ENCODE data around the gene TMEM169.
A peak's percentile ranks its signal among the peaks of the same experiment; 100 is the strongest.
"Not testable (repeated sequence)": the region's sequence is repeated elsewhere in the genome, so short reads cannot be mapped to it uniquely, and the experiment has no call there.

Gene TMEM169

DNA sequence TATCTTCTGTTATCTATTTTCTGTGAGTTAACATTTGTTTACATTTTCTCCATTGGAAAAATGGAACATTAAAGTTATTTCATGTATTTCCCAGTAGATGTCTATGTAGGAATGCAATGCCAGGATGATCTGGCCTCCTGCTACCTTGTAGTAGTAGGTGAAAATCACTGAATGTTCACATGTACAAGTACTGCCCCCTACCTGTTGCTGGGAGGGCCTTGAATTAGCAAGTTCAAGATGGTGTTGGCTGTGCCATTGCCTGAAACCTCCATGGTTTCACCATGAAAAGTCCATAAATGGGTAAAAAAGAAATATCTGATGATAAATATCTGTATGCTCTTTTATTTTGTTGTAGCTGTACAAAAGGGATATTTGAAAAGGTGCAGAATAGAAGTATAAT, 58.2 kb downstream of the TMEM169 start:
- peak; percentile 9 for DNase-seq

DNA sequence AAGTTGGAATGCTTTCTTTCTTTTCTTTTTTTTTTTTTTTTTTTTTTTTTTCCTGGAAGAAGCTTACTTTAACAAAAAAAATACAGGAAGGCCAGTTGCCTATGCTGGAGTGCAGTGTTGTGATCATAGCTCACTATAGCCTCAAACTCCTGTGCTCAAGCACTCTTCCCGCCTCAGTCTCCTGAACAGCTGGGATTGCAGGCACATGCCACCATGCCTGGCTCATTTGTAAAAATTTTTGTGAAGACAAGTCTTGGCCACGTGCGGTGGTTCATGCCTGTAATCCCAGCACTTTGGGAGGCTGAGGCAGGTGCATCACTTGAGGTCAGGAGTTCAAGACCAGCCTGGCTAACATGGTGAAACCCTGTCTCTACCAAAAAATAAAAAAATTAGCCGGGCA, 59.8 kb downstream of the TMEM169 start:
- DNase-seq: not testable (repeated sequence)

DNA sequence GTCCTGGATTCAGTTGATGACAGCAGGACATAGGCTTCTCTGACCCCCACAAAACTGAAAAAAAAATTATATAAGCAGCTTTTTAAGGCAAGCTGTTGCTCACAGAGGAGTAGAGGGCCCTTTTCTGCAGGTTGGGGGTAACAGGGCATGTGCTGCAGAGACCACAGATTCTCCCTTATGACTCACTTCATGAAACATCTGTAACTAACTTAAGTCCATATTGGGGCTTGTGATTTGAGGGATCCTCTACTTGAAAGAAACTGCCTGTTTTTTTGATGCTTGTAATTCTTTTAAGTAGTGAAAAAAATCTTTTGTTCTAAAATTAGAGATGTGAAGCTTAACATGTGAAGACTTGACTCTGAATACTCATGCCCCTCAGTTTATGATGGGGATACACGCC, 60.8 kb downstream of the TMEM169 start:
- DNase-seq: no peak

DNA sequence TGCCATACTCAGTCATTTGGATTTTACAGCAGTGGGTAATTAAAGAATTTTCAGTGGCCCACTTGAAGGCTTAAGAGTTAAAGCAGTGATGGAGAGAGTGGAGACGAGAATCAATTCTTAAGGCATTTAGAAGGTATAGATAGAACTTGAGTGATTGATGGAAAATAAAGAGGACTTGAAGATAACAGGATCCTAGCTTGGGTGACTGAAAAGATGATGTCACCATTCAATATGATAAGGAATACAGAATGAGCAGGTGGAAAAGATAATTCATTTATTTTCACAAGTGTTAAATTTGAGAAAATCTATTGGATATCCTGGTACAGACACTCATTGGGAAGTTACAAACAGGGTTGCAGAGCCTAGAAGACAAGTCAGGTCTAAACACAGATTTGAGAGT, 62.7 kb downstream of the TMEM169 start:
- no peak for DNase-seq

DNA sequence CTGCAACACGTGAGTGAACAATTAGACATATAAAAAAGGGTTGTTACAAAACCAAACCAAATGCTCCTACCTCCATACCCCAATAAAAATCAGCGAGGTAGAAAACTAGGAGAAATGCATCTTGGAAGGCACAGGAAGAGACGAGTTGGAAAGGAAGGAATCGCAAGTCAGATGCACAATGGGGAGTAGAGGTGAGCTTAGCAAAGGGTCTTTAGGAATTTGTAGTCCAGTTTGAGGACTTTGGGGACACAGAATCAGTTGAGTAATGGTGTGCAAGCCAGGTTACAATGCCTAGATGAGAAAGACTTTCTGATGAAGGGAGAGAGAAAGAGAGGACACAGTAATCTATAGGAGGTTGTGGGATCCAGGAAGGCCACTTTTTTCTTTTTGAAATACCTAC, 63.1 kb downstream of the TMEM169 start:
- DNase-seq: no peak

DNA sequence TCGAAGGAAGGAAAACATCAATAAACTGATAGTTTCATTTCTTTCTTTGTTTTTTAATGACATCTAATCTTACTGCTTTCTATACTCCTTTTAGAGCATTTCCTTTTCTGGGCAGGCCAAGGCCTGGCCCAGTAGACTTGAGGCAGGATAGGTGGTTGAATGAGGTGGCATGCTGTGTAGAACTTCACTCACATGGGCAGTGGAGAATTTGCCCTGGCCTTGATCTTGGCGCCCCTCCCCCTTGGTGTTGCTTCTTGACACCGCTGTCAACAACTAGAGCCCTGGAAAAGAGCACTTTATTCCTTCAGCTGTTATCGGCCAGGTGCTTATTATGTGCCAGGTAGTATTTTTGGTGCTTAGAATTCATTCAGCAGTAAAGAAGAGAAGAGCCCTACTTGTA, 64.9 kb downstream of the TMEM169 start:
- no peak for DNase-seq

DNA sequence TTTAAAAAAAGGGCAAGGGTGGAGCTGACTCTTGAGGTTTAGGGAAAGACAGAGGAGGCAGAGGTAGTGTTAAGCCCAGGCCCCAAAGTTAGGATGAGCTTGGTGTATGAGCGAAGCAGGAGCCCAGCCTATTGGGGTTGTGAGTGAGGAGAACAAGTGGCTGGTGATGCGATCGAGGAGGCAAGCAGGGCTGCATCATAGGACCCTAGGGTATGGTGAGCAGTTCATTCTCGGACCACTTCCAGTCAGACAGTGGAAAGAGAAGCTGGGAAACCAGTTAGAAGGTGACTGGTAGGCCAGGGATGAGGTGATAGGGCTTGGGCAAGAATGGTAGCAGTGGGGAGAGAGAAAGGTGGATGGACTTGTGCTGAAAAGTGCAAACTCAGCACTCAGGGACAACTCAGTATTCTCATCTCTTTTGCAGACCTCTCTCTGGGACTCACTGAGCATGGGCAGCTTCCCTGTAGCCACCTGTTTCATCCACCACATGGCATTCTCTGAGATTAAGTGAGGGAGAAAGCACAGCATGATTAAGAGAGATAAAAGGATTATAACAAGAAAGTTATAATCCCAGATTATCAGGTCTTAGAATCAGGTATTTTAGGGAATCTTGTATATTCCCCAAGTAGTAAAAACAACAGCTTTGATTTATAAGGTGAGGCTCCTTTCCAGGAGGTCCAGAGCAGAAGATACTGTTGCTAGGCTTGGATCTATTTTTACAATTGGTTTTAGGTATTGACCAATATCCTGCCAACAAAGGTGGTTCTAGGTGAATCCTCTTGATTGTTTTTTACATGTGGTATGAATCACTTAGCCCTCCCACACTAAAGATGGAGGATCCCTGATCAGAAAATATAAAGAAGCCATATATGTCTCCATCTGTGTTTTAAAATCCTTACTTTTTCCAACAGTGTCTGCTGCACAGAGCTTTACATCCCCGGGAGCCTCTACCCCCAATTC, 65.7 kb downstream of the TMEM169 start:
- DNase-seq: no peak

DNA sequence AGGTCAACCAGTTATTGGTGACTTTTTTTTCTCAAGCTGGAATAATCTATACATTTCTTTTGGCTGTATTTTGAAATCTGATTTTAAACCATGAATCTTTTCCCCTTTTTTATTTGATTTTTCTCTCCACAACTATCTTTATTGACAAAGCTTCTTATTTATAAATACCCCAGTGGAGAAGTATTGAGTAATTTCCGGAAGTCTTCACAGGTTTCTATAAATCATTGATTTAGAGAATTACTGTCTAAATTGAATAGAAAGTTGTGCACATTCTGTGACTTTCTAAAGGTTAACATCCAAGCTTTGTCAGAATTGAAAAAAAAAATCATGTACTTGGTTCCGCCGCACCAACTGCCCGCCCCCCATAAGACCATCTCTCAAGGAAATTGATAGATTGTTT, 67.3 kb downstream of the TMEM169 start:
- no peak for DNase-seq

DNA sequence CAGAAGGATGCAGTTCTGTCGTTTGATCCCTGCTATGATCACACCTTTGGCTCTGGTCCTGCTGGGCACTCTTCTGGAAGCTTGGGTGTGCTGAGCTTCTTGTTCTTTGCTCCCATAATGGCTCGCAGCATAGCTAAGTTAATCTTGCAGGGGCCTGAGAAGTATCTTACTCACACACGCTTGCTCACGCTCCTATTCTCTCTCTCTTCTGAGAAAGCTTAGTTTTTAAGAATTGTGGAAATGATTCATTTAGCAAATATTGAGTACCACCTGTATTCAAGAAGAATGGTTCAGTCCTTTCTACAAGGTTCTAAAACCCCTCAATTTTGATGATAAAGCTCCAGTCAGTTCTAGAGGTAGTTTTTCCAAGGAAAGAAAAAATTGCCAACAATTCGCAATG, 68.0 kb downstream of the TMEM169 start:
- no peak for DNase-seq

DNA sequence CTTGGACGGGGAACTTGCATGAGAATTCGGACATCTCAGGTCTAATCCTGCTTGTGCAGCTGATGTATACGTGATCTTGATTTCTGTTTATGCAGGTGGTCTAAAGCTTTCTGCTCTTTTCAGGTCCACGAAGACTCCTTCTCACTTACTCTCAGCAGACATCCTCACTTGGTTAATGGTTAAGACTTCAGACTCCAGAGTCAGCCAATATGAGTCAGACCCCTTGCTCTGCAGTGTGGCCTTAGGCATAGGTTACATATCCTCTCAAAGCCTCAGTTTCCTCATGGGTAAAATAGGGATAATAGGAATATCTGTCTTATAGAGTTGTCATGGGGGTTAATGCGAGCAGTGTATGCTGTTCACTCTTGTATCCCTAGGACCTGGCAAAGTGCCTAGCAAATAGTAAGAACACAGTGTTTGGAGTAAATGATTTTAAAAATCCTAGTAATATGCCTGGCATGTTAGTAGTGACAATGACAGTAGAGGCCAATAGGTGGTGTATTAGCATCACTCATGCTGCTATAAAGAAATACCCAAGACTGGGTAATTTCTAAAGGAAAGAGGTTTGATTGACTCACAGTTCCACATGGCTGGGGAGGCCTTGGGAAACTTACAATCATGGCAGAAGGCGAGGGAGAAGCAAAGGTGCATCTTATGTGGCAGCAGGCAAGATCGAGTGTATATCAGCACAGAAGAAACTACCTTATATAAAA, 69.8 kb downstream of the TMEM169 start:
- DNase-seq: no peak
